Osteocyte (in vitro differentiated cells): ENCODE results near the gene TOB2. TPM values are rescaled to one million over a fixed set of nuclear protein-coding genes. Genes with fewer than 3 reads are reported as not detected.

Experiments
- DNase-seq: peaks from one replicate; pipeline ENCODE4 v3.0.0; 2021; ENCODE audit warnings: mixed read lengths; ENCODE audit not compliant: unreplicated experiment; ENCODE audit errors: extremely low spot score
- H3K27ac Mint-ChIP-seq: one replicate; pipeline ENCODE4 v1.8.0; 2021; ENCODE audit warnings: mild to moderate bottlenecking, mixed read lengths; ENCODE audit not compliant: unreplicated experiment
- H3K27me3 Mint-ChIP-seq: one replicate; pipeline ENCODE4 v1.8.0; 2021; ENCODE audit warnings: mixed read lengths; ENCODE audit not compliant: unreplicated experiment
- H3K36me3 Mint-ChIP-seq: one replicate; pipeline ENCODE4 v1.8.0; 2021; ENCODE audit warnings: mixed read lengths; ENCODE audit not compliant: unreplicated experiment
- H3K4me1 Mint-ChIP-seq: one replicate; pipeline ENCODE4 v1.8.0; 2021; ENCODE audit warnings: mixed read lengths; ENCODE audit not compliant: unreplicated experiment
- H3K4me3 Mint-ChIP-seq: one replicate; pipeline ENCODE4 v1.8.0; 2021; ENCODE audit warnings: mild to moderate bottlenecking, moderate library complexity, mixed read lengths; ENCODE audit not compliant: unreplicated experiment
- H3K9me3 Mint-ChIP-seq: one replicate; pipeline ENCODE4 v1.8.0; 2021; ENCODE audit warnings: mixed read lengths; ENCODE audit not compliant: unreplicated experiment
- total RNA-seq: library from RNA; stranded (reverse); gene quantifications from 2 replicates; pipeline ENCODE4 v1.2.1, GENCODE V29; 2021
- TF ChIP-seq, protein P1 (sequence below): fragments of 200-600 bp; sonication (generic); IDR thresholded peaks from 2 replicates; pipeline ENCODE4 v1.5.0; 2021; ENCODE audit warnings: antibody characterized with exemption, mild to moderate bottlenecking, moderate library complexity

The TOB2 gene
- total RNA-seq, 1 donor from 2014 or later: 44.5 TPM

DNA sequence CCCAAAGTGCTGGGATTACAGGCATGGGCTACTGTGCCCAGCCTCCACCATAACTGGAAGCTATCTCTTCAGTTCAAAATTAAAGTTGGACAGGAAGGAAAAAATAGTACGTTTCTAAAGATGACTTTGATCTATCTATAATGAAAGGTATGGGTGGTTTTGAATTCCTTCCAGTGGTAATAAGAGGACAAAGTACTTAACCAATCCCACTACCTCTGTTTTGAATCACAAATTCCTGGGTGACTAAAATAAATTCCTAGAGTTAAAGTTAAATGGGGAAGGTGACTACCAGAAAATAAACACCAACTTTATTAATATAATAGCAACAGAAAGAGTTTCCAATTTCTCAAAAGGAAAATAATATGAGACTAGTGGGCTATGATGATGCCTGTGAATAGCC is 12.8 kb upstream of the TOB2 start:
- H3K27me3 Mint-ChIP-seq: no peaks in the 10 kb centered on the region
- no peak overlapping the region for H3K4me3 Mint-ChIP-seq
- H3K9me3 Mint-ChIP-seq: no peaks in the 10 kb centered on the region
- no peaks in the 10 kb centered on the region for H3K4me1 Mint-ChIP-seq
- no peak for DNase-seq
- H3K27ac Mint-ChIP-seq: no peak overlapping the region
- TF ChIP-seq, protein P1, sequence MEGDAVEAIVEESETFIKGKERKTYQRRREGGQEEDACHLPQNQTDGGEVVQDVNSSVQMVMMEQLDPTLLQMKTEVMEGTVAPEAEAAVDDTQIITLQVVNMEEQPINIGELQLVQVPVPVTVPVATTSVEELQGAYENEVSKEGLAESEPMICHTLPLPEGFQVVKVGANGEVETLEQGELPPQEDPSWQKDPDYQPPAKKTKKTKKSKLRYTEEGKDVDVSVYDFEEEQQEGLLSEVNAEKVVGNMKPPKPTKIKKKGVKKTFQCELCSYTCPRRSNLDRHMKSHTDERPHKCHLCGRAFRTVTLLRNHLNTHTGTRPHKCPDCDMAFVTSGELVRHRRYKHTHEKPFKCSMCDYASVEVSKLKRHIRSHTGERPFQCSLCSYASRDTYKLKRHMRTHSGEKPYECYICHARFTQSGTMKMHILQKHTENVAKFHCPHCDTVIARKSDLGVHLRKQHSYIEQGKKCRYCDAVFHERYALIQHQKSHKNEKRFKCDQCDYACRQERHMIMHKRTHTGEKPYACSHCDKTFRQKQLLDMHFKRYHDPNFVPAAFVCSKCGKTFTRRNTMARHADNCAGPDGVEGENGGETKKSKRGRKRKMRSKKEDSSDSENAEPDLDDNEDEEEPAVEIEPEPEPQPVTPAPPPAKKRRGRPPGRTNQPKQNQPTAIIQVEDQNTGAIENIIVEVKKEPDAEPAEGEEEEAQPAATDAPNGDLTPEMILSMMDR: no peak
- peaks cover 26% of the 10 kb centered on the region for H3K36me3 Mint-ChIP-seq

DNA sequence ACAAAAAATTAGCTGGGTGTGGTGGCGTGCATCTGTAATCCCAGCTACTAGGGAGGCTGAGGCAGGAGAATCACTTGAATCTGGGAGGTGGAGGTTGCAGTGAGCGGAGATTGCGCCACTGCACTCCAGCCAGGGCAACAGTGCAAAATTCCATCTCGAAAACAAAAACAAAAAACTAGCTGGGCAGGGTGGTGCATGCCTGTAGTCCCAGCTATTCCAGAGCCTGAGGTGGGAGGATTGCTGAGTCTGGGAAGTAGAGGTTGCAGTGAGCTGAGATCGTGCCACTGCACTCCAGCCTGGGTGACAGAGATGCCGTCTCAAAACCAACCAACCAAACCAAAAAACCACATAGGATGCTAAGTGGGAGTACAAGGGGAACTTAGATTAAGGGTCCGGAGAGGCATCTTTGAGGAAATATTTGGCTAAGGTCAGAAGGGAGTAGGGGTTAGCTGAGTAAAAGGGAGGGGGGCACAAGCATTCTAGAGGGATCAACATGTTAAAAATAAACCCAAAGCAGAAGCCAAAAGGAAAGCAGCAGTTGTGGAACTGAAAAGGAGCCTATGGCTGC is 11.6 kb upstream of the TOB2 start:
- Mint-ChIP-seq H3K9me3 (no peaks in the 10 kb centered on the region), H3K4me3 (no peak overlapping the region), H3K27ac (no peak overlapping the region), H3K4me1 (no peaks in the 10 kb centered on the region), H3K36me3 (peaks cover 19% of the 10 kb centered on the region), H3K27me3 (no peaks in the 10 kb centered on the region)
- no peak for DNase-seq
- TF ChIP-seq, protein P1: no peak

DNA sequence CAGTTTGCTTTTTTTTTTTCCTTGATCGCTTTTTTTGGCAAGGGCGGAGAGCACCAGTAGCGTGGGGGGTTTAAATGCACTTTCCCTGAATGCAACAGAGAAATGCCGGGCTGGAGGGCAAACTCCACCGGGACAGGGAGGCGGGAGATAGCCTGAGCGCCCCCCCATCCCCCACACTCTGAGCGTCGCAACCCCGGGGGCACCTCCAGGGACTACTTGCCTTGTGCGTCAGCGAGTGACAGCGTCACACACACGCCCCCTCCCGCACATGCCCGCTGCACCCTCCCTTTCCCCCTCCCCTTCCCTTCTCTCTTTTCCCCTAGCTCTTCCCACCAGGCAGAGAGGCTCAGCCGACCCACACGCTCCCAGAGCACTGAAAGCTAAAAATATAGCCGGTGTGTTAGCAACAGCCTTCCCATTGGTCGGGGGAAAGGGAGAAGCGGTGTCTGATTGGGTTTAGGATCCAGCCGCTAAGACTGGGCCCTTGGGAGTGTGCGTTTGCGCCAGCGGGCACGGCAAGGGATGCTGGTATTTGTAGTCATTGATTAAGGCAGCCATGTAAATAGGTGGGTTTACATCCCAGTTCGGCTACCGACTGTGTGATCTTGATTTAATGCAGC is 1.7 kb upstream of the TOB2 start:
- peaks cover 13% of the 10 kb centered on the region for H3K4me1 Mint-ChIP-seq
- peaks cover 3% of the 10 kb centered on the region for H3K36me3 Mint-ChIP-seq
- DNase-seq: peak; percentile 97
- H3K4me3 Mint-ChIP-seq: peak overlapping the region; percentile 95
- no peaks in the 10 kb centered on the region for H3K27me3 Mint-ChIP-seq
- TF ChIP-seq, protein P1: no peak
- no peaks in the 10 kb centered on the region for H3K9me3 Mint-ChIP-seq
- H3K27ac Mint-ChIP-seq: peak overlapping the region; percentile 95

DNA sequence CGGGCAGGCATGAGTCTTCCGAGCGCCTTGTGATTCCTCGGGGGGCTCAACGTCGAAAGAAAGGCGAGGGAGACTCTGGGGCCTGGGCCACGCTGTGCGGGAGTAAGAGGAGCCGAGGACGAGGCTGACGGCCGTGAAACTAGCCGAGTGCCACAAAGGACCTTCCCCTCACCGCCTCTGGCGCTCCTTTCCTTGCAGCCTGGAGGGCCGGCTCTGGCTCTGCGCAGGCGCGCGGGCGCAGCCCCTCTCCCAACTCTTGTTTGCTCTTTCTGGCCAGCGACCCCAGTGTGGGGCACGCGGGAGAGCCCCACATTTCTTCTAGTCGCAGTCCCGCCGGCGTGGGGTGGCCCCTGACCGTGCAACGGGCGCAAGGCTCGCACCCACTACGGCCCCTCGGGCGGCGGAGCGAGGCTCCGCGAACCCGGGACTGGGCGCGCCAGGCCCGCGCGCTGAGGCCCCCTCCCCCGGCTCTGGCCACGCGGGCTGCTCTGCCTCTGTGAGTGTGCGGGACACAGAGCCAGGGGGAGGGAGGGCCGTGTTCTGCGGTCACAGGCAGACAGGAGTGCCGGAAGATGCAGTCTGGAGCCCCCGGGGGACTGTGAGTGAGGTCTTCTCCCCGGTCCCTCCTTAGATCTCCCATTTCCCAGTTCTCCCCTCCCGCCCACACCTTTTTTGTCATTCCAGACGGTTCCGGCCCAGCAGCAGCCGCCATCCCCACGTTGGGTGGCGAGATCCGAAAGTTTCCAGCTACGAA is 1.0 kb upstream of the TOB2 start:
- Mint-ChIP-seq H3K4me3 (peak overlapping the region; percentile 95), H3K27me3 (no peaks in the 10 kb centered on the region), H3K27ac (peak overlapping the region; percentile 95), H3K36me3 (peaks cover 10% of the 10 kb centered on the region), H3K4me1 (peaks cover 18% of the 10 kb centered on the region), H3K9me3 (no peaks in the 10 kb centered on the region)
- DNase-seq: peak; percentile 90
- TF ChIP-seq, protein P1: no peak

DNA sequence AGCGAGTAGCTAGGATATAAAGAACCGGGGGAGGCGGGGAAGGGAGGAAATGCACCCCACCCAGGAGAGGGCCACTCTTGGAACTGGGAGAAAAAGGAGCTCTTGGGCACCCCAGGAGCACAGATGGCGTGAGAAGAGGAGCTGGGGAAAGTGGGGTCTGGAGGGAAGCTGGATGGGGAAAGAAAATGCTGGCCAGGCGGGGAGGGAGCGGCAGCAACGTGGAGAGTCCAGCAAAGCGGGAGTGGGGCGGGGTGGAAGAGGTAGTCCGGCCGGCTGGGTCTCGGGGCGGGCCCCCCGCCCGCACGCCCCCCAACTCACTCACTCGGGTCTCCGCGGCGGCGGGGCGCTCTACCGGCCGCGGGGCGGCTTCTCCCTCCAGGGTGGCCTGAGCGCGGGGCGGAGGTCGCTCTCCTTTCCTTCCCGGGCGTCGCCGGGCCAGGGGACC is 522 bp downstream of the TOB2 start:
- DNase-seq: no peak
- H3K4me3 Mint-ChIP-seq: peak overlapping the region; percentile 95
- H3K27ac Mint-ChIP-seq: peak overlapping the region; percentile 95
- H3K36me3 Mint-ChIP-seq: peaks cover 11% of the 10 kb centered on the region
- H3K9me3 Mint-ChIP-seq: no peaks in the 10 kb centered on the region
- no peaks in the 10 kb centered on the region for H3K27me3 Mint-ChIP-seq
- TF ChIP-seq, protein P1: no peak
- peaks cover 28% of the 10 kb centered on the region for H3K4me1 Mint-ChIP-seq
